PC-3 (cell line): Measurements from ENCODE around the gene PRPF19.

Experiments used
- EZH2 ChIP-seq: fragments of 300-600 bp; sonication (generic); IDR thresholded peaks from one replicate; pipeline ENCODE4 v1.6.1; 2017; ENCODE audit warnings: antibody characterized with exemption, mild to moderate bottlenecking, low read length; ENCODE audit not compliant: unreplicated experiment
- EZH2phosphoT487 ChIP-seq: fragments of 300-600 bp; sonication (generic); IDR thresholded peaks from 2 replicates; pipeline ENCODE4 v1.6.1; 2018; ENCODE audit warnings: mild to moderate bottlenecking, antibody characterized with exemption, low read length, borderline replicate concordance
- TF ChIP-seq, protein P1 (sequence below): fragments of 300-600 bp; sonication (generic); conservative IDR thresholded peaks from 2 replicates; pipeline ENCODE4 v1.5.1; 2017; ENCODE audit warnings: antibody characterized with exemption, low read depth, mild to moderate bottlenecking, low read length

GRCh38 chr11:60950933-60951605 lies 44.7 kb upstream of the PRPF19 start:
- TF ChIP-seq, protein P1, sequence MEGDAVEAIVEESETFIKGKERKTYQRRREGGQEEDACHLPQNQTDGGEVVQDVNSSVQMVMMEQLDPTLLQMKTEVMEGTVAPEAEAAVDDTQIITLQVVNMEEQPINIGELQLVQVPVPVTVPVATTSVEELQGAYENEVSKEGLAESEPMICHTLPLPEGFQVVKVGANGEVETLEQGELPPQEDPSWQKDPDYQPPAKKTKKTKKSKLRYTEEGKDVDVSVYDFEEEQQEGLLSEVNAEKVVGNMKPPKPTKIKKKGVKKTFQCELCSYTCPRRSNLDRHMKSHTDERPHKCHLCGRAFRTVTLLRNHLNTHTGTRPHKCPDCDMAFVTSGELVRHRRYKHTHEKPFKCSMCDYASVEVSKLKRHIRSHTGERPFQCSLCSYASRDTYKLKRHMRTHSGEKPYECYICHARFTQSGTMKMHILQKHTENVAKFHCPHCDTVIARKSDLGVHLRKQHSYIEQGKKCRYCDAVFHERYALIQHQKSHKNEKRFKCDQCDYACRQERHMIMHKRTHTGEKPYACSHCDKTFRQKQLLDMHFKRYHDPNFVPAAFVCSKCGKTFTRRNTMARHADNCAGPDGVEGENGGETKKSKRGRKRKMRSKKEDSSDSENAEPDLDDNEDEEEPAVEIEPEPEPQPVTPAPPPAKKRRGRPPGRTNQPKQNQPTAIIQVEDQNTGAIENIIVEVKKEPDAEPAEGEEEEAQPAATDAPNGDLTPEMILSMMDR: no peak
- TF ChIP-seq EZH2 (no peak), EZH2phosphoT487 (no peak)
